ENCODE data around the gene COL4A2. TPM values are rescaled to one million over a fixed set of nuclear protein-coding genes. Genes with fewer than 3 reads are reported as not detected.

COL4A2 gene
- total RNA-seq, 2 experiments from 2014 or later, result not detected

- Mint-ChIP-seq H3K4me3 (no peak overlapping the region), H3K4me1 (no peaks in the 10 kb centered on the region), H3K27ac (no peak overlapping the region), H3K27me3 (no peaks in the 10 kb centered on the region), H3K36me3 (ENCODE audit: low read depth) (no peaks in the 10 kb centered on the region), H3K9me3 (no peaks in the 10 kb centered on the region)
- ChIA-PET CTCF (no interaction called here), POLR2A (no interaction called here)
- no peak for DNase-seq
Measured at GRCh38 chr13:110359840-110360301, 52.8 kb downstream of the COL4A2 start.

GRCh38 chr13:110360598-110360997, 53.5 kb downstream of the COL4A2 start:
- no peak overlapping the region for H3K4me3 Mint-ChIP-seq
- DNase-seq, result no peak
- POLR2A ChIA-PET, result no interaction called here
- CTCF ChIA-PET, result interaction anchor here (0.9 kb wide), 1 partner anchor 20 kb away, joined by 3 read pairs; no protein-coding TSS in a partner anchor
- no peaks in the 10 kb centered on the region for H3K36me3 Mint-ChIP-seq (ENCODE audit: low read depth)
- no peak overlapping the region for H3K27ac Mint-ChIP-seq
- H3K27me3 Mint-ChIP-seq, result peaks cover 1% of the 10 kb centered on the region
- H3K9me3 Mint-ChIP-seq, result no peaks in the 10 kb centered on the region
- H3K4me1 Mint-ChIP-seq, result no peaks in the 10 kb centered on the region

GRCh38 chr13:110361365-110361911, 54.4 kb downstream of the COL4A2 start:
- CTCF ChIA-PET, result interaction anchor here (0.9 kb wide), 1 partner anchor 21 kb away, joined by 3 read pairs; no protein-coding TSS in a partner anchor

GRCh38 chr13:110363010-110363409, 55.9 kb downstream of the COL4A2 start:
- POLR2A ChIA-PET, result no interaction called here
- CTCF ChIA-PET, result interaction anchor here (1.0 kb wide), 1 partner anchor 21 kb away, joined by 3 read pairs; no protein-coding TSS in a partner anchor
- Mint-ChIP-seq H3K4me1 (no peaks in the 10 kb centered on the region), H3K9me3 (no peaks in the 10 kb centered on the region), H3K36me3 (ENCODE audit: low read depth) (no peaks in the 10 kb centered on the region), H3K4me3 (no peak overlapping the region), H3K27ac (no peak overlapping the region), H3K27me3 (peaks cover 3% of the 10 kb centered on the region)
- DNase-seq, result no peak

More at GRCh38 chr13:110361365-110361911, 54.4 kb downstream of the COL4A2 start:
- Mint-ChIP-seq H3K4me1 (no peaks in the 10 kb centered on the region), H3K4me3 (no peak overlapping the region), H3K27me3 (peaks cover 3% of the 10 kb centered on the region), H3K36me3 (ENCODE audit: low read depth) (no peaks in the 10 kb centered on the region), H3K9me3 (no peaks in the 10 kb centered on the region), H3K27ac (no peak overlapping the region)
- DNase-seq, result no peak
- POLR2A ChIA-PET, result no interaction called here

- Mint-ChIP-seq H3K27ac (no peak overlapping the region), H3K9me3 (no peaks in the 10 kb centered on the region), H3K27me3 (peaks cover 6% of the 10 kb centered on the region), H3K4me3 (no peak overlapping the region), H3K36me3 (ENCODE audit: low read depth) (no peaks in the 10 kb centered on the region), H3K4me1 (no peaks in the 10 kb centered on the region)
- ChIA-PET CTCF (no interaction called here), POLR2A (no interaction called here)
- no peak for DNase-seq
Measured at GRCh38 chr13:110364081-110364480, 57.0 kb downstream of the COL4A2 start.

GRCh38 chr13:110365876-110366275, 58.8 kb downstream of the COL4A2 start:
- Mint-ChIP-seq H3K9me3 (no peaks in the 10 kb centered on the region), H3K4me1 (no peaks in the 10 kb centered on the region), H3K27ac (no peak overlapping the region), H3K36me3 (ENCODE audit: low read depth) (no peaks in the 10 kb centered on the region), H3K27me3 (peaks cover 15% of the 10 kb centered on the region), H3K4me3 (no peak overlapping the region)
- CTCF ChIA-PET, result no interaction called here
- POLR2A ChIA-PET, result no interaction called here
- DNase-seq, result no peak

- H3K27ac Mint-ChIP-seq, result no peak overlapping the region
- no peak for DNase-seq
- POLR2A ChIA-PET, result no interaction called here
- H3K4me1 Mint-ChIP-seq, result no peaks in the 10 kb centered on the region
- no peaks in the 10 kb centered on the region for H3K36me3 Mint-ChIP-seq (ENCODE audit: low read depth)
- no peak overlapping the region for H3K4me3 Mint-ChIP-seq
- H3K27me3 Mint-ChIP-seq, result peaks cover 19% of the 10 kb centered on the region
- no peaks in the 10 kb centered on the region for H3K9me3 Mint-ChIP-seq
- CTCF ChIA-PET, result no interaction called here
Measured at GRCh38 chr13:110366733-110367132, 59.6 kb downstream of the COL4A2 start.

GRCh38 chr13:110367620-110368019, 60.5 kb downstream of the COL4A2 start:
- DNase-seq, result no peak
- Mint-ChIP-seq H3K4me1 (no peaks in the 10 kb centered on the region), H3K4me3 (no peak overlapping the region), H3K27me3 (peaks cover 25% of the 10 kb centered on the region), H3K27ac (no peak overlapping the region), H3K9me3 (no peaks in the 10 kb centered on the region), H3K36me3 (ENCODE audit: low read depth) (no peaks in the 10 kb centered on the region)
- ChIA-PET POLR2A (no interaction called here), CTCF (no interaction called here)

GRCh38 chr13:110368408-110368807, 61.3 kb downstream of the COL4A2 start:
- Mint-ChIP-seq H3K27me3 (peaks cover 31% of the 10 kb centered on the region), H3K36me3 (ENCODE audit: low read depth) (no peaks in the 10 kb centered on the region), H3K4me3 (no peak overlapping the region), H3K27ac (no peak overlapping the region), H3K9me3 (no peaks in the 10 kb centered on the region), H3K4me1 (no peaks in the 10 kb centered on the region)
- DNase-seq, result no peak
- ChIA-PET CTCF (interaction anchor here (1.8 kb wide), 1 partner anchor 12 kb away, joined by 5 read pairs; no protein-coding TSS in a partner anchor), POLR2A (no interaction called here)

GRCh38 chr13:110369400-110369799, 62.3 kb downstream of the COL4A2 start:
- Mint-ChIP-seq H3K36me3 (ENCODE audit: low read depth) (no peaks in the 10 kb centered on the region), H3K9me3 (no peaks in the 10 kb centered on the region), H3K27me3 (peaks cover 37% of the 10 kb centered on the region), H3K4me1 (no peaks in the 10 kb centered on the region), H3K27ac (no peak overlapping the region), H3K4me3 (no peak overlapping the region)
- CTCF ChIA-PET, result interaction anchor here (1.2 to 1.8 kb wide), 2 partner anchors 11 to 44 kb away, joined by 4 to 5 read pairs; no protein-coding TSS in a partner anchor
- DNase-seq, result no peak
- POLR2A ChIA-PET, result no interaction called here

- H3K27me3 Mint-ChIP-seq, result peaks cover 40% of the 10 kb centered on the region
- no peaks in the 10 kb centered on the region for H3K9me3 Mint-ChIP-seq
- H3K36me3 Mint-ChIP-seq (ENCODE audit: low read depth), result no peaks in the 10 kb centered on the region
- CTCF ChIA-PET, result no interaction called here
- POLR2A ChIA-PET, result no interaction called here
- DNase-seq, result no peak
- H3K27ac Mint-ChIP-seq, result no peak overlapping the region
- no peak overlapping the region for H3K4me3 Mint-ChIP-seq
- H3K4me1 Mint-ChIP-seq, result no peaks in the 10 kb centered on the region
Measured at GRCh38 chr13:110371550-110372465, 64.7 kb downstream of the COL4A2 start.

GRCh38 chr13:110372676-110373075, 65.6 kb downstream of the COL4A2 start:
- Mint-ChIP-seq H3K4me3 (no peak overlapping the region), H3K36me3 (ENCODE audit: low read depth) (no peaks in the 10 kb centered on the region), H3K27ac (no peak overlapping the region), H3K9me3 (no peaks in the 10 kb centered on the region), H3K27me3 (peaks cover 40% of the 10 kb centered on the region), H3K4me1 (no peaks in the 10 kb centered on the region)
- DNase-seq, result no peak
- ChIA-PET POLR2A (no interaction called here), CTCF (no interaction called here)

GRCh38 chr13:110373617-110374016, 66.5 kb downstream of the COL4A2 start:
- DNase-seq, result no peak
- Mint-ChIP-seq H3K27ac (no peak overlapping the region), H3K27me3 (peaks cover 37% of the 10 kb centered on the region), H3K4me3 (no peak overlapping the region), H3K4me1 (no peaks in the 10 kb centered on the region), H3K36me3 (ENCODE audit: low read depth) (no peaks in the 10 kb centered on the region), H3K9me3 (no peaks in the 10 kb centered on the region)
- ChIA-PET CTCF (no interaction called here), POLR2A (interaction anchor here (0.7 kb wide), 1 partner anchor 541 kb away, joined by 3 read pairs; the partner anchor contains the start of gene ANKRD10)

All from activated CD4-positive, alpha-beta T cell treated with anti-CD3 and anti-CD28 coated beads, Interleukin-2, amount 10 ng/mL, durations not matched to agents 7 days and 5 days (primary cell).